ENCODE results near the gene MCF2L2.

Gene MCF2L2

DNA sequence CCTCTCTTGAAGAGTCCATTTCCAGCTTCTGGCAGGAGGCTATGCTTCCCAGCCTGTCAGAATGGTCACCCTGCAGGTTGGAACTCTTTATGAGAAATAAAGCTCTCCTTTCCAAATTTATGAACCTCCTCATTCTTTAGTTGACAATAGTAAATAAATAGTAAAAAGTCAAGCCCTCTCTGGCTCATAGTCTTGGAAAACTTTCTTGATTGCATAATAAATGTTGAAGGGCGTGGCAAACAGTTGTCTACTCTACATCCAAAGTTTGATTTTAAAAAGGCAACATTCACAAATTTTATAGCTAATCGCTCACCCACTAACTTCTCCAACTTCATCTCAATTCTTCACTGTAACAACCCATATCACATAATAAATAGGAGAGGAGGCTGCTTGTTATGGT is 58.8 kb downstream of the MCF2L2 start:
- no peak for DNase-seq (ENCODE audit: low spot score)

DNA sequence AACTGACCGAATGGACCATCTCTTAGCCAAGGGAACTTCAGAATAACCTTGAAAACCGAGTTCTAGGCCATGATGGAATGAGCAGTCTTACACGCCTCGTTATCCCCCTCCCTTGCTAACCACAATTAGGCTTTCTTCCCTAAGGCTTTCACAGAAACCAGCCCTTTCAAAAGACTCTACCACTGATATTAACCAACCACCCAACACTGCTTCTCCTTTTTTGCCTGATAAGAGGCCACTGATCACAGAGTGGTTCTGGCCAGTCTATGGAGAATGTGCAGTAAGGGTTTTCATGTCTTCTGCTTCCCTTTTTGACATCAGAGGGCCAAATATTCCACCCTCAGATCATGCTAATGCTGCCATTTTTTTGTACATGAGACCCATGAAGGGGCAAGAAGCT is 59.3 kb downstream of the MCF2L2 start:
- DNase-seq (ENCODE audit: low spot score) = no peak

DNA sequence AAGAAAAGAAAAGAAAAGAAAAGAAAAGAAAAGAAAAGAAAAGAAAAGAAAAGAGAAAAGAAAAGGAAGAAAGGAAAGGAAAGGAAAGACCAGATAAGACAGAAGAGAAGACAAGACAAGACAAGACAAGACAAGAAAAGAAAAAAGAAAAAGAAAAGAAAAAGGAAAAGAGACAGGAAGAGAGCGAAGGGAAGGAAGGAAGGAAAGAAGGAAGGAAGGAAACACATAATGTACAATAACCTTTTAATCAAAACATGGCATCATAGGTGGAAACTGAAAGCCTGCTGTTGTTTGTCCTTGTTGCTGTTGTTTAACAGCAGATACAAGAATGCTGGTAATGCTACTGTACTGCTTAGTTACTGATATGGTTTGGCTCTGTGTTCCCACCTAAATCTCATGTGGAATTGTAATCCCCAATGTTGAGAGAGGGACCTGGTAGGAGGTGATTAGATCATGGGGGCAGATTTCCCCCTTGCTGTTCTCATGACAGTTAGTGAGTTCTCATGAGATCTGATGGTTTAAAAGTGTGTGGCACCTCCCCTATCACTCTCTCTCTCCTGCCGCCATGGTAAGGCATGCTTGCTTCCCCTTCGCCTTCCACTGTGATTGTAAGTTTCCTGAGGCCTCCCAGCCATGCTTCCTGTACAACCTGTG is 67.3 kb downstream of the MCF2L2 start:
- DNase-seq (ENCODE audit: low spot score) = no peak

DNA sequence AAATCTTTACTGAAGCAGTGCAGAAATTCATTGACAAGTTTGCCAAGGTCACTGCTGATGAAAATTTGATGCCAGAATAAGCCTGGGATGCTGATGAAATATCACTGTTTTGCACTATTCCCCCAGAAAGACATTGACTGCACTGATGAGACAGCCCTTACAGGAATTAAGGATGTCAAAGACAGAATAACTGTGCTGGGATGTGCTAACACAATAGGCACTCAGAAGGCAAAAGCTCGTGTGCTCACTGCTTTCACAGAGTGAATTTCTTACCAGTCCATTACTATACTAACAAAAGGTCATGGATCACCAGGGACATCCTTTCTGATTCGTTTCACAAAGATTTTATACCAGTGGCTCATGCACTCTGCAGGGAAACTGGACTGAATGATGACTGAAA is 69.4 kb downstream of the MCF2L2 start:
- no peak for DNase-seq (ENCODE audit: low spot score)

DNA sequence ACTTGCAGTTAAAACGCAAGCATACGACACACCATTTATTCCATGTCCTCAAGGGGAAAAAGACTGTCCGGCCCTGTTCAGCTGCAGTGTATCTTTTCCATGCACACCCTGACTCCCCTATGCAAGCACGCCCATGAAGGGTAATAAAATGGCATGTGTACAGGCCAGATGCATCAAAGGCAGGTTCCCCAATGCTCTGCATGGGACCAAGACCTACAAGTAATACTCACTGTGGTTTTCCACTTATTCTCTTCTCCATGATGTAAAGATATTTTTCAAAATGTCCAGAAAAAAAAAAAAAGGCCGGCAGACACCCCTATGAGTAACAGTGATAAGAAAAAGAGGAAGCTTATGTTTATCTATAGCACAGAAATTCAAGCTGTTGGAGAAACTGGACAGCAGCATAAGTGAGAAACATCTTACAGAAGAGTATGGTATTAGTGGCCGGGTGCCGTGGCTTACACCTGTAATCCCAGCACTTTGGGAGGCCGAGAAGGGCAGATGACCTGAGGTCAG is 70.8 kb downstream of the MCF2L2 start:
- no peak for DNase-seq (ENCODE audit: low spot score)

DNA sequence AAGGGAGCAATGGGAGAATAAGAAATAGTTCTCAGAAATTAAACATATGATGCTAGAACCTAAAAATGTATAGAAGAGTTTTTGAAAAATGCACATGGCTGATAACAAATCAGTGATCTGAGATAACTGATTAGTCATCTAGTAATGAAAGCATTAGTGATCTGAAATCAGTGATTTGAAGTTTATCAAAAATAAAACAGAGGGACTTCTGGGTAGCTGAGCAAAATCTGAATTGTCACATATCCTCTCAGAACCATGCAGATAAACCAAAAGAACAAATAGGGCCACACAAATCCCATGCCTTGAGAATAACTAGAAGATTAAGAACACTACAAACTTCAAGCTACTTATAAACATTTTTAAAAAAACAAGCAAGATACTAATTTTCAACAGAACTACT is 71.5 kb downstream of the MCF2L2 start:
- DNase-seq (ENCODE audit: low spot score) = no peak

DNA sequence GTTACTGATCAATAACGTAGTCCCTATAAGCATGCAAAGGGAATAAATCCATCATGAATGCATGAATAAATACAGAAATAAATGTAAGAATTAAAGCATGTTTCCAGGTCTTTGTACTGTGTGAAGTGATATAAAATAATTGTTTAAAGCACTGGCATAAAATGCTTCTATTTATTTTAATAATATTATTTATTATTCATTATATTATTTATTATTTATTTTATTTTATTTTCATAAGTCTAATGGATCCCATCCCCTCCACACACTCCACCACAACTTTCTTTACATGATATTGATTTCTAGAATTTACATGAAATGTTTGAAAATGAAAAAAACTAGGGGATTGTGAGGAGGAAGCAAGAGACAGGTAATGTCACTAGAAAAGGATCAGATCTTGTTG is 73.5 kb downstream of the MCF2L2 start:
- DNase-seq (ENCODE audit: low spot score) = no peak

DNA sequence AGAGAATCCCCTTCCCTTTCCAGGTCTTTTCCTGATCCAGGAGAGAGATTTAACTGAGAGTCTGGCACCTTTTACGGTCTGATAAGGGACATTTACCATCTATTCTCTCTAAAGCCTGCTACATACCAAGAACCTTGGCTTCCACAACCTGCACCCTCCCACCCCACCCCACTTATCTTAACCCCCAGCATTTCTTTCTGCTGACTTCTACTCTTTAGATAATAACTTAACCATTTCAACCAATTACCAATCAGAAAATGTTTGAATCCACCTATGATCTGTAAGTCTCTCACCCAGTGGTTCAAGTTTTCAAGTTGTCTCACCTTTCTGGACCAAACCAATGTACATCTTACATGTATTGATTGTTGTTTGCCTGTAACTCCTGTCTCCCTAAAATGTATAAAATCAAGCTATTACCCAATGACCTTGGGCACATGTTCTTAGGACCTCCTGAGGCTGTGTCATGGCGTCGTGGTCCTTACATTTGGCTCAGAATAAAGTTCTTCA is 74.0 kb downstream of the MCF2L2 start:
- DNase-seq (ENCODE audit: low spot score) = no peak

DNA sequence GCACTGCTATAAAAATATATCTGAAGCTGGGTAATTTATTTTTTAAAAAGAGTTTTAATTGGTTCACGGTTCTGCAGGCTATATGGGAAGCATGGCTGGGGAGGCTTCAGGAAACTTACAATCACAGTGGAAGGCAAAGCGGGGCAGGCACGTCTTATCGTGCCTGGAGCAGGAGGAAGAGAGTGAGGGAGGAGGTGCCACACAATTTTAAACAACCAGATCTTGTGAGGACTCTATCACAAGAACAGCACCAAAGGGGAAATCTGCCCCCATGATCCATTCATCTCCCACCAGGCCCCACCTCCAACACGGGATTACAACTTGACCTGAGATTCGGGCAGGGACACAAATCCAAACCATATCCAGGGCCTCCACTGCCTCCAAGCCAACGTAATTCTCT is 75.0 kb downstream of the MCF2L2 start:
- no peak for DNase-seq (ENCODE audit: low spot score)

DNA sequence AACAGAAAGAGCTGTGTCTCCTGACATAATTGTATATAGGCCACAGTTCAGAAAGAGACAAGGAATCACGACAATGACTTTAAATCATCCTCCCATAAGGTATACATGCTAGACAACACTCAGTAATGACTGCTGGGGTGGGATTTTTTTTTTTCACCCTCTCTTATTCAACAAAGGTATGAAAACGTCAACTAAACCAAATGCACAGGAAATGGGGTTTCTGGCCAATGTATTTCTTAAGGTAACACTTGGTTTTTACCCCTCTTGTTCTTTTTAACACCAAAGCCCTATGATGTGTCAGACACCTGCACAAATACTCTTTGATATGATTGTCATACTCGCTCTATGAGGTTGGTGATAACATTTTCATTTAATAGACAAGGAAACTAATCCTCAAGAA is 78.3 kb downstream of the MCF2L2 start:
- DNase-seq (ENCODE audit: low spot score) = no peak

DNA sequence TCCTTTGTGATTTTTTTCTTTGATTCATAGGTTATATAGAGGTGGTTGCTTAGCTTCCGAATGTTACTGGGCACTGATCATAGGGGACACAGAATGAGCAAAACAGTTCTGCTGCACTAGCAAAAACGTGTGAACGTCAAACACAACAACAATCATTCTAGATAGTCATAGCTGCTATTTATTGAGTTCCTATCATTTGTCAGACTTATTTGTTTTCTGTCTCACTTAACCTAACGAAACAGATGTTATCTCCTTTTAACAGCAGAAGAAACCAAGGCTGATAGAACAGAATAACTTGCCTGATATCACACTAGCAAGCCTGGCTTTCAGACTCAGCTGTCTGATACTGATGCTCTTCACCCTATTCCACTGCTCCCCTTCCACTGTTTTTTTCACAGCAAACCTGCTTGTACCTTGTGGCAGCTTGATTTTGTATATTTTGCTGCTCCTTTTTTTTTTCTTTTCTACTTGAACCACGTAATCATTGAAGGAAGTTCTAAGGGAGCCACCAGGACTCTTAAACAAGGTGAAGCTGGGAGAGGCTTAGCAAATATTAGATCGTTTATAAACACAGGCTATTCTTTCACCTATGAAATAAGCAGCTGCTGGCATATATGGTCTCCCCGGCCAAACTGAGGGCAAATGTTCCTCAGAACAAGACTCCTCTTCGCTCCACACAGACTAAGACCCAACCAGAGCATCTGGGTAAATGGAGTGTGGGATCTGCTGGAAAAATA is 78.8 kb downstream of the MCF2L2 start:
- no peak for DNase-seq (ENCODE audit: low spot score)

DNA sequence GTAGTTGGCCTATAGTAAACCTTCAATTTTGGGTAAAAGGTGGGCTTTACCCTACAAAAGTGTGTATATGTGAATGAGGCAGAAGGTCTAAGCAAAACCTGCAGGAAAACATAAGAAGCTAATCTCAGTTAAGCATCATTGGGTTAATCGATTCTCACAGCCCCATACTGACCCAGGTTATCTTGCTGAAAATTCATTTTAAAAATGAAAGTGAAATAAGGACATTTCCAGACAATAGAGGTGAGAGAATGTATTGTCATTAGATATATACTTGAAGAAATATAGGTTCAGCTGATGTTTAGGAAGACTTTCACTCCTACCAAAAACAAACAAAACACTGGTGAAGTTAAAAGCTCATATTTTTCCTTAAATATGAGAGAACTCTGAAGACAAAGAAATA is 85.6 kb downstream of the MCF2L2 start:
- no peak for DNase-seq (ENCODE audit: low spot score)

DNA sequence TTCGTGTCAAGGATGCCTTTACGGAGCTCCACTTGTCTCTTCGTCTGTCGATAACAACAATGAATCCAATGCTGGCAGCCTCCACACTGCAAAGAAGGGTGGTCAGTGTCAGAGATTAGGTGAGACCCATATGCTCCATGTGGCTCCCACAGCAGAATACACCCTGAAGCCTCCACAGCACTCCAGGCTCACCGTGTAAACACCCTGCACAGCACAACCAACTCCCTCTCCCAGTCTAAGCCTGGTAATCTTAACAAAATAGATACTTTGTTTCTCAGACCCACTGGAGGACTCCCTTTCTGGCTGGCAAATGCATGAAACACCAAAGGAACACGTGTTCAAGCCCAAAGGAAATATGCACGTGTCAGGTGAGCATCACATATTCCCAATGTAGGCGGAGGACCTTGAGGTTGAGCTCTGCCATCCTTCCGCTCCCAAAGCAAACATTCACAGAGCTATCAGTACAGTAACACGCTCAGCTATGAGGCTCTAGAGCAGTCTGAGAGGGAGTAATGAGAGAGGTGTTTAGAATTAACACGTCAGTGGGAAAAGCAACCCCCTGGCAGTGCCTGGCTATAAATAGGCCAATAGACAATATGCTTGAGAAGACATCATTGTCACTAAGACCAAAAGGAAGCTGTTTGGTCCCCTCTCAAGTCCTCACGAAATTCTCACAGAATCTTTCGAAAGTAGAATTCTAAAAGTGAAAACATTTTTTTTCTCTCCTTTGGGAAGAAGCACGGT is 86.7 kb downstream of the MCF2L2 start:
- DNase-seq (ENCODE audit: low spot score) = no peak

DNA sequence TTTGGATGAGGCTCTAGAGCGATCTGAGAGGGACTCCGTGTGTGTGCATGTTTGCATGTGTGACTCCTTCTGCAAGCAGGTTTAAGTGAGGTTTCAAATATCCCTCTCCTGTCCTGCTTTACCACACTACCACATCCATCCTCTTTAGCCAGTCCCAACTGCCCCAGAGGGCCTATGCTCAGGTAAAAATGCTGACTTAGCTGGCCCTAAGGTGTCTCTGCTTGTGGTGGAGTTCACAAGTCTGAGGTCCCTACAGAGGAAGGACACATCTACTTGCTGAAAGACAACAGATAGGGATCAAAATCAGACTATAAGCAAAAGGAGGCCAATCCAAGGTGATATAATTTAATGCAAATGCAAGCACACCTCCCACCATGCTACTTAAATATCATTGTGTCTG is 88.2 kb downstream of the MCF2L2 start:
- no peak for DNase-seq (ENCODE audit: low spot score)

DNA sequence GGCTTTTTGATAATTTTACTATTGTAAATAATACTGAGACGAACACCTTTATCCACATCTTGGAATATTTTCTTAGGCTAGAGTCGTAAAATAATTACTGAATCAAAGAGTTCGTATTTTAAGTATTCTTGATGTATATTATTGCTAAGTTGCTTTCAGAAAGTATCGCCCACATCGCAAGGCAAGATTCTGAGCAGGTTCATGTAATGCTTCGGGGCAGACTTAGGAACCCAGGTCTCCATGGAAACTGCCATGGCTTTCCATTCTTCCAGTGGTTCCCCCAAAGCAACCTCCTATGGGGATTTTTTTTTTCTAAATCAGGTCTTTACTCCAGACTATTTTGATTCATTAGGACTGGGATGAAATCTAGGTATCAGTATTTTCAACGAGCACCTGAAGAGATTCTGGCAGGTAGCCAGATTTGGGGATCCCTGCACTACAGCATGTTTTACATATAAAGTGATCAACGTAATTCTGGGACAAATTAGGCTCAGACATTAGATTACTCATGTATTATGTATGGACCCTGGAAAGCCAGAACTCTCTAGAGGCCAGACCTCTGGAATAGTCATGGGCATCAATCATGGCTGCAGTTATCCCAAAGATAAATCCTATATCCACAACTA is 88.8 kb downstream of the MCF2L2 start:
- no peak for DNase-seq (ENCODE audit: low spot score)

DNA sequence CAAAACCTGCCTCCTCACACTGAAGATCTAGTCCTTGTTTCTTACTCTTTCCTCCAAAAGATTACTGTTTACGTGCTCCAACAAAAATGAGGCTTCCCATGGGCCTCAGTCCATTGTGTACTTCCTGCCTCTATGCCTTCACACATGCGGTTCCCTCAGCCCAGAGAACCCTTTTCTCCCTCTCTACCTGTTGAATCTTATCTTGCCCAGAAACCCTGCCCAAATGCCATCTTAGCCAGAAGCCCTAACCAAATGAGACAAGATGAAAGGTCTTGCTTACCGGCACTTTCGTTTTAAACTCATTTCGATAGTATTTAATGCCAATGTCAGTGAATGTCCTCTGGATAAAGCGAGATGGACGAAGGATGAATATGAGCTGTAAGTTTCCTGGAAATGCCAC is 89.9 kb downstream of the MCF2L2 start:
- no peak for DNase-seq (ENCODE audit: low spot score)

DNA sequence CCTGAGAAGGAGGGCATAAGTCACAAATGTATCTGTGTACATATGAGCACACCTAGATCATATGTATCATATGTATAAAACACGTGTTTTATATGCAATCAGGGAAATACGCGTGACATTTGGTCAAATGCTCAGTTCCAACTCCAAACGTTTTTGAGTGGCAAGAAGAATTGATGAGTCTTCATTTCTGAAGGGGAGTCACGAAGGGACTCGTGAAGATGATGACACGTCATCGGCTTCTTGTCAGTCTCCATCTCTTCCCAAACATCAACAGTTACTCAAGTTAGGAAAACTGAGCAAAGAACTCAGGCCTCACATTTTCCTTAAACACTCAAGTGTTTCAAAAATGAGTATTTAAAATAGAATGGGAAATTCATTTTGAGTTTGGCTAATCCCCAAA is 95.9 kb downstream of the MCF2L2 start:
- DNase-seq (ENCODE audit: low spot score) = no peak

DNA sequence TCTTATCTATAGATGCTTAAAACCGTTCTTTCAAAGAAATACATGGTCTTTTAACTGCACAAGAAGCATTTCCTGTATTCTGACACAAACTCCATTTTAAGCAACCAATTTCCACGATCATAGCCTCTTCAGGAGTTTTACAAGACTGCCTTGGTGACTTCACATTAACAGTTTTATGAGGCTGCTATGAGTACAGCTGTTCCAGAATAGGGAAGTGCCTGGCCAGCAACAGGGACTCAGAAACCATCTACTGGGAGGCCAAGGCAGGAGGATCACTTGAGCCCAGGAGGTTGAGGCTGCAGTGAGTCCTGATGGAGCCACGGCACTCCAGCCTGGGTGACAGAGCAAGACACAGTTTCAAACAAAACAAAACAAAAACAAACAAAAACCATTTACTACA is 96.9 kb downstream of the MCF2L2 start:
- DNase-seq (ENCODE audit: low spot score) = no peak

DNA sequence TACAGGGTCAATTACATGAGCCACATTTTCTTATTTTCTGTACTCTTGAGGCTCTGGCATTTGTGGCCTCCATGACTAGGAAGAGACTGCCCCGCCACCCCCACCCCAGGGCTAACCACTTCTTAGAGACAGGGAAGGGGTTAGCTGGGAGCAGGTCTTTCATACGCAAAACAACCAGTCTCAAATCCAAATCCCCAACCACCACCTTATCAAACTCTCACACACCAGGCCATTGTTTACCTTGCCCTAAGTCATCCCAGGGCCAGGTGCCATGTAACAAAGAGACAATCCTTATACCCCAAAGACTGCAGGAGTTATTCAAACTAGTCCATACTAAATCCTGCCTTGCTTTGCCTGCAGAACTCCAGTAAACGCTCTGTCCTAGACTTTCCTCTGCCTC is 97.5 kb downstream of the MCF2L2 start:
- no peak for DNase-seq (ENCODE audit: low spot score)

DNA sequence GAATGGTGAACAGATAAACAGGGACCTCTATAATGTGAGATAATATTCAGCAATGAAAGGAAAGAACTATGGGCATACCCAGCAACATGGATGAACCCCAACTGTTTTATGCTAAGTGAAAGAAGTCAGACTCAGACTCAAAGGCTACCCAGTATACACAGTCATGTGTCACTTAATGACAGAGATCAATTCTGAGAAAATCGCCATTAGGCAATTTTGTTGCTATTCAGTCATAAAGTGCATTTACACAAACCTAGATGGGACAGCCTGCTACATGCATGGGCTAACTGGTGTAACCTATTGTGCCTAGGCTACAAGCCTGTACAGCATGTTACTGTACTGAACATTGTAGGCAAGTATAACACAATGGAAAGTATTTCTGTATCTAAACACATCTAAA is 98.9 kb downstream of the MCF2L2 start:
- DNase-seq (ENCODE audit: low spot score) = no peak

DNA sequence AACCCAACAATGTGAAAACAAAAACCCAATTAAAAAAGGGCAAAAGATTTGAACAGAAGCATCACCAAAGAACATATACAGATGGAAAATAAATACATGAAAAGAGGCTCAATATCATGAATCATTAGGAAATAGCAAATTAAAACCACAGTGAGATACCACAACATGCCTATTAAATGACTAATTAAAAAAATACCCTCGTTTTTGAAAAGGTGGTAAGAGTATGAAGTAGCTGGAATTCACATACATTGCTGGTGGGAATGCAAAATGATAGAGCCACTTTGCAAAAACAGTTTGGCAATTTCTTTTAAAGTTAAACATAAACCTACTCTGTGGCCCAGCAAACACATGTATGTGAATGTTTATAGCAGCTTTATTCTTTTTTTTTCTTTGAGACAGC is 99.6 kb downstream of the MCF2L2 start:
- no peak for DNase-seq (ENCODE audit: low spot score)

DNA sequence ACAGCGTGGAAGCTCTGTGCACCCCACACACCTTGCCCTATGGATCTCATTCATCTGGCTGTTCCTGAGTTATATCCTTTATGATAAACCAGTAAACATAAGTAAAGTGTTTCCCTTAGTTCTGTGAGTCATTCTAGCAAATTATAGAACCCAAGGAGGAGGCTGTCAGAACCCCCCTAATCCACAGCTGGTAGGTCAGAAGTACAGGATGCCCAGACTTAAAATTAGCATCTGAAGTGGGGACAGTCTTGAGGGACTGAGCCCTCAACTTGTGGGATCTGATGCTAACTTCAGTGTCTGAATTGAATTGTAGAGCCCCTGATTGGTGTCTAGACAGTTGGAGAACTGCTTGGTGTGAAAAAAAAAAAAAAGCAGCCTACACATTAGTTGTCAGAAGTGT is 100.3 kb downstream of the MCF2L2 start:
- no peak for DNase-seq (ENCODE audit: low spot score)

DNA sequence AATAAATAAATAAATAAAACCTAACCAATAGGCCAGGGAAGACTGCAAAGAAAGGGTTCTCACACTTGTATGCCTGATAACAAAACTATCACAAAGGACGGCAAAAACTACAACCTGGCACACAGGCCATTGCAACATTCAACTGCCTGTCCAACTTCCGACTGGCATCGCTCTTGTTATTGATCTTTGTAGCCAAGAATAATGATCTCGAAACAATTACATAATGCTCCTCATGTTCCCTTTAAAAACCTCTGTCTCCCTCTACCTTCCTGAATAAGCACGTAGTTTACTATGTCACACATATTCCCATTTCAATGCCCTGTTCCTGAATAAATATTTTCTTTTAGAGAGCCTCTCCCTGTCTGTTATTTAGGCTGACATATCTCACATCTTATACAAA is 101.1 kb downstream of the MCF2L2 start:
- no peak for DNase-seq (ENCODE audit: low spot score)
